ENCODE measurements around the gene LTBP1. TPM values are rescaled to one million over a fixed set of nuclear protein-coding genes. Genes with fewer than 3 reads are reported as not detected.

Gene LTBP1
- total and polyA plus RNA-seq, 2 of the 13 experiments (the other 11 are each of a cell fraction or from before 2014, with no cell fraction given), result 0.12 to 0.22 TPM

- intact Hi-C loops (cut with micrococcal nuclease; ENCODE audit: unreplicated experiment), result no loop called here
- no peak overlapping the region for H3K4me3 ChIP-seq (replicated peaks in 1 of 3; ENCODE audit: insufficient read depth in 1 of 3, low read depth in 2 of 3, low read length in 3 of 3)
- no peak for TF ChIP-seq KMT2A (CRISPR knock-in tag; IDR thresholded peaks at IDR 0.05)
- no peak for TF ChIP-seq MEF2D (CRISPR knock-in tag; IDR thresholded peaks at IDR 0.05)
- H3K9ac ChIP-seq (ENCODE audit: insufficient read depth, low read depth, low read length), result no peak overlapping the region
- no peak overlapping the region for H3K27ac ChIP-seq (ENCODE audit: extremely low read length, insufficient read depth, low read length)
- no peaks in the 10 kb centered on the region for H3K36me3 ChIP-seq (replicated peaks in 1 of 2; ENCODE audit: control insufficient read depth in 1 of 2, insufficient read depth in 2 of 2, low read length in 2 of 2)
- DNase-seq (ENCODE audit: low spot score), result no peak
- H4K20me1 ChIP-seq (ENCODE audit: insufficient read depth, low read length), result no peaks in the 10 kb centered on the region
- ChIA-PET POLR2A (no interaction called here), CTCF (ENCODE audit: low intra/inter-chr PET ratio, low total read pairs) (no interaction called here)
- ATAC-seq, result no peak
- peaks cover 12% of the 10 kb centered on the region for H3K4me1 ChIP-seq (ENCODE audit: insufficient read depth, low read length)
- no peaks in the 10 kb centered on the region for H3K9me3 ChIP-seq (ENCODE audit: low read length)
- no peak overlapping the region for H3K4me2 ChIP-seq (ENCODE audit: low read depth, low read length)
- H3K27me3 ChIP-seq (ENCODE audit: control insufficient read depth in 1 of 2, insufficient read depth in 2 of 2, low read length in 2 of 2), result no peaks in the 10 kb centered on the region
- H3K79me2 ChIP-seq (ENCODE audit: insufficient read depth, low read length), result no peaks in the 10 kb centered on the region
- H2AFZ ChIP-seq (ENCODE audit: low read length), result no peak overlapping the region
- FAIRE-seq, result no peak
- in situ Hi-C loops (cut with HindIII; ENCODE audit: extremely low pct_ligation_motif_present, low pct_unique_long_range_greater_than_20kb), result no loop called here
- BruUV-seq (replicated peaks), result no TSS peak
- WGBS (ENCODE audit: low lambda C conversion rate), result 100% methylated on average over 1 of the region's 1 CpG
These were observed 341.3 kb downstream of the LTBP1 start for GRCh38 chr2:33288011-33288410.

- no TSS peak for BruUV-seq (replicated peaks)
- FAIRE-seq, result no peak
These were observed 343.2 kb downstream of the LTBP1 start for GRCh38 chr2:33289961-33290360.

More at GRCh38 chr2:33289961-33290360, 343.2 kb downstream of the LTBP1 start:
- no peak for TF ChIP-seq RXRB (CRISPR knock-in tag; IDR thresholded peaks at IDR 0.05; ENCODE audit: borderline replicate concordance)
- no peak for TF ChIP-seq HCFC1 (IDR thresholded peaks at IDR 0.05; ENCODE audit: low read depth, low read length)
- TF ChIP-seq ZNF101 (CRISPR knock-in tag; IDR thresholded peaks at IDR 0.05; ENCODE audit: borderline replicate concordance, low read depth), result no peak
- TF ChIP-seq ZNF891 (CRISPR knock-in tag; IDR thresholded peaks at IDR 0.05), result no peak
- H3K79me2 ChIP-seq (ENCODE audit: insufficient read depth, low read length), result no peaks in the 10 kb centered on the region
- H3K27me3 ChIP-seq (ENCODE audit: control insufficient read depth in 1 of 2, insufficient read depth in 2 of 2, low read length in 2 of 2), result no peaks in the 10 kb centered on the region
- DNase-seq (ENCODE audit: low spot score) (no peak), ATAC-seq (no peak)
- H3K27ac ChIP-seq (ENCODE audit: extremely low read length, insufficient read depth, low read length), result no peak overlapping the region
- no peak overlapping the region for H3K4me2 ChIP-seq (ENCODE audit: low read depth, low read length)
- no peaks in the 10 kb centered on the region for H3K36me3 ChIP-seq (replicated peaks in 1 of 2; ENCODE audit: control insufficient read depth in 1 of 2, insufficient read depth in 2 of 2, low read length in 2 of 2)
- POLR2A ChIA-PET, result no interaction called here
- no peaks in the 10 kb centered on the region for H3K9me3 ChIP-seq (ENCODE audit: low read length)
- no peaks in the 10 kb centered on the region for H4K20me1 ChIP-seq (ENCODE audit: insufficient read depth, low read length)
- H3K4me3 ChIP-seq (replicated peaks in 1 of 3; ENCODE audit: insufficient read depth in 1 of 3, low read depth in 2 of 3, low read length in 3 of 3), result no peak overlapping the region
- intact Hi-C loops (cut with micrococcal nuclease; ENCODE audit: unreplicated experiment), result no loop called here
- in situ Hi-C loops (cut with HindIII; ENCODE audit: extremely low pct_ligation_motif_present, low pct_unique_long_range_greater_than_20kb), result no loop called here
- H2AFZ ChIP-seq (ENCODE audit: low read length), result no peak overlapping the region
- CTCF ChIA-PET (ENCODE audit: low intra/inter-chr PET ratio, low total read pairs), result no interaction called here
- no peak overlapping the region for H3K9ac ChIP-seq (ENCODE audit: insufficient read depth, low read depth, low read length)
- peaks cover 12% of the 10 kb centered on the region for H3K4me1 ChIP-seq (ENCODE audit: insufficient read depth, low read length)
- WGBS (ENCODE audit: low lambda C conversion rate), result 25% methylated on average over 4 of the region's 4 CpGs

All from HepG2 (cell line).